Bronchial epithelial cell (primary cell): ENCODE data around the gene KCNH5. TPM values are rescaled to one million over a fixed set of nuclear protein-coding genes. Genes with fewer than 3 reads are reported as not detected.

Experiments used
- DNase-seq: peaks from one replicate; pipeline ENCODE4 v3.0.0-alpha.2; 2010; ENCODE audit warnings: low read depth
- FAIRE-seq: peaks from 2 replicates; lab custom pipeline; 2011; peaks lifted over from hg19 to GRCh38; lab: Jason Lieb, UNC
- H3K27me3 ChIP-seq: 2 replicates; pipeline ENCODE4 v1.5.1; 2011; ENCODE audit warnings: low read length; ENCODE audit not compliant: control insufficient read depth, insufficient read depth
- H3K36me3 ChIP-seq: 2 replicates; pipeline ENCODE4 v1.5.1; 2011; ENCODE audit warnings: low read length; ENCODE audit not compliant: control insufficient read depth, insufficient read depth
- H3K4me3 ChIP-seq: 2 replicates; pipeline ENCODE4 v1.5.1; 2011; ENCODE audit warnings: mild to moderate bottlenecking, low read depth, low read length, control low read depth
- CTCF ChIP-seq: IDR thresholded peaks from 2 replicates; pipeline ENCODE4 v1.5.1; 2011; ENCODE audit warnings: mild to moderate bottlenecking, moderate library complexity, low read length, control low read depth, inconsistent platforms; ENCODE audit not compliant: insufficient read depth, severe bottlenecking
- total RNA-seq: library from RNA; depleted of rRNA; stranded (reverse); fragments of >200 nt; gene quantifications from 2 replicates; pipeline ENCODE4 v1.2.1, GENCODE V29; 2014

Gene KCNH5
- total RNA-seq, 1 donor from 2014 or later, result under 0.01 TPM

- no peak for DNase-seq
- H3K36me3 ChIP-seq, result no peaks in the 10 kb centered on the region
- no peak for FAIRE-seq
- TF ChIP-seq CTCF, result no peak
- no peak overlapping the region for H3K4me3 ChIP-seq
- H3K27me3 ChIP-seq, result no peaks in the 10 kb centered on the region
Observed at GRCh38 chr14:62938778-62939177, 106.5 kb downstream of the KCNH5 start.

- DNase-seq, result no peak
- no peak for TF ChIP-seq CTCF
- no peak for FAIRE-seq
- Histone ChIP-seq H3K36me3 (no peaks in the 10 kb centered on the region), H3K27me3 (no peaks in the 10 kb centered on the region), H3K4me3 (no peak overlapping the region)
Observed at GRCh38 chr14:62934439-62934838, 110.8 kb downstream of the KCNH5 start.

GRCh38 chr14:62921466-62921865 lies 123.8 kb downstream of the KCNH5 start:
- no peak for DNase-seq

GRCh38 chr14:62916551-62916950 lies 128.7 kb downstream of the KCNH5 start:
- Histone ChIP-seq H3K4me3 (no peak overlapping the region), H3K36me3 (no peaks in the 10 kb centered on the region), H3K27me3 (peaks cover 1% of the 10 kb centered on the region)
- TF ChIP-seq CTCF, result no peak
- DNase-seq (no peak), FAIRE-seq (no peak)

More at GRCh38 chr14:62921466-62921865, 123.8 kb downstream of the KCNH5 start:
- H3K4me3 ChIP-seq, result no peak overlapping the region
- FAIRE-seq, result no peak
- TF ChIP-seq CTCF, result no peak
- H3K36me3 ChIP-seq, result no peaks in the 10 kb centered on the region
- H3K27me3 ChIP-seq, result peaks cover 1% of the 10 kb centered on the region

- Histone ChIP-seq H3K4me3 (no peak overlapping the region), H3K36me3 (no peaks in the 10 kb centered on the region), H3K27me3 (no peaks in the 10 kb centered on the region)
- DNase-seq (no peak), FAIRE-seq (no peak)
- no peak for TF ChIP-seq CTCF
Observed at GRCh38 chr14:62914873-62915272, 130.4 kb downstream of the KCNH5 start.

- Histone ChIP-seq H3K27me3 (no peaks in the 10 kb centered on the region), H3K4me3 (no peak overlapping the region), H3K36me3 (no peaks in the 10 kb centered on the region)
- no peak for TF ChIP-seq CTCF
- no peak for FAIRE-seq
- peak; percentile 12 for DNase-seq
Observed at GRCh38 chr14:62914025-62914424, 131.2 kb downstream of the KCNH5 start.
